ENCODE measurements around the gene PEX16. TPM values are rescaled to one million over a fixed set of nuclear protein-coding genes. Genes with fewer than 3 reads are reported as not detected.
A peak's percentile ranks its signal among the peaks of the same experiment; 100 is the strongest.

Gene PEX16
- total RNA-seq, 1 donor from 2014 or later = 22.6 TPM

DNA sequence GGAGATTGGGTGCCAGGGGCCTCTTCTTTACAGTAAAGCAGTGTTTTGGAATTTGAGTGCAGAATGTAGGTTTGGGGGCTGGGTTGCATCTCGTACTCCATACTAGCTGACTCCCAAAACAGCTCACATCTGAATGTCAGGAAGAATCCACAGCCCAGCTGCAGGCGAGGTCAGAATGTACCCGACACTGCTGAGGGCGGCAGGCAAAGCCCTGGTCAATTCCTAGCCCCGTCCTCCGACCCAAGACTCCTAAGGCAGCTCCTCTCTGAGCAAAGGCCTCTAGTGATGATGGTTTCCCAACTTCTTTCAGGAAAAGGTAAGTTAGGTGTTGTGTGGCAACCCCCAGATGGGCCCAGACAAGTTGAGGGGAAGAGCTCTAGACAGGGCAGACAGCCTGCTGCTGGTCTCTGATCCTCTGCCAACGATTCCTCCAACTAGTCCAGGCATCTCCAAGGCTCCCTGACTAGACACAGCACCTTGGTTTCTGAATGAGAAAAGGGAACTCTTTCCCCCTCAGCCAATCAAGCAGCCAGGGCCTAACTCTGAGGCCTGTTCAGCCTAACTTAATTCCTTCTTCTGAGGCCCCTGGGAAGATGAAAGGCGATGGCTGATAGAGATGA lies 13.4 kb upstream of the PEX16 start:
- peak; percentile 75 for ATAC-seq

DNA sequence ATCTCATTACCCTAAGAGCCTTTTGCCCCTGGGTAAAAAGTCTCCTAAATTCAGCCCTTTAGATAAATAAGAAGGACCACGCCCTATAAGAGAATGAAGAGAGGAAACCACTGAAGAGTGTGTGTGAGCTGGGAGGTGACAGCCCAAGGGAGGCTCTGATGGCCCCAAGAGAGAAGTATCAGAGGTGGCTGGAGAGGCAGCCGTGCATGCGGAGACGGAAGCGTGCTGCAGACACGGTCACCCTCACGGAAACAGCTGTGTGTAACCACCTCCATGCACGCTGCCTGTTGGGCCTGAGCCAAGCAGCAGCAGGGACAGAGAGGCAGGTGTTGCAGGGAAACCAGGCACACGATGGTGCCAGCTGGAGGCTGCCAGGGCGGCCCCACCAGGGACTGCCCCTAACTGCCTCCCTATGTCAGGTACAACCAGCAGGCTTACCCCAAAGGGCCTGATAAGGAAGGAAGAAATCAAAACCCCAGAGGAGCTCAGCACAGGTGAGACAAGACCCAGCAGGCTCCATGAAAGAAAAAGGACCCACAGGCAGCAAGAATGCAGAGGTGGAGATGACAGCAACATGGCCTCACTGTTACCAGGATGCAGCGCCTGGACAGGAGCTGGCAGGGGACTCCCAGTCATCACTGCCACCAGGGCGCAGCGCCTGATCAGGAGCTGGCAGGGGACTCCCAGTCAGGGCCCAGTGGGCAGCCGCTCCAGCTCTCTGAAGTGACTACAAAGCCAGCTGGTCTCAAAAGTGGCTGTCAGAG lies 12.5 kb upstream of the PEX16 start:
- ATAC-seq = peak; percentile 57

DNA sequence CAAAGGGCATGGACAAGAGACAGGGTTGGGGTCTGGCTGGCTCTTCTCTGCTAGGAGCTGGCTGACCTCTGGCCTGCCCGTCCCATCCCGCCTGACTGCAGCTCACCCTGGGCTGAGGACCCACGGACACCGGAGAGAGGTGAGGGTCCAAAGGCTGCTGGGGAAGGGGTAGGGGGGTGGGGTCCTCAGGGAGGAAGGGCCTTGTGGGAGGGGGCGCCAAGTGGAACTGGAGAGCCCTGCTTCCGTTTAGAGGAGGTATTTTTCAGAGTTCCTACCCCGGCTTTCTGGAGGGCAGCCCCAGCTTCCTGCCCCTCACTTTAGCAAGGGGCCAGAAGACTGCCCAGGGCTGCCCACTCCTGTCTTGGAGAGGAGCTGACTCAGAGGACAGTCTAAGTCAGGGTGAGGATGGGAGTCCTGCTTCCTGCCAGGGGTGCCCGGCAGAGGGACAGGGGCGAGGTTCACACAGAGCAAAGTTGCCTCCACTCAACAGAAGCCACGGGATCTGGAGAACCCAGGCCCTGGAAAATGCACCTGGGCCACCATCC lies 11.9 kb upstream of the PEX16 start:
- peak; percentile 1 for ATAC-seq

DNA sequence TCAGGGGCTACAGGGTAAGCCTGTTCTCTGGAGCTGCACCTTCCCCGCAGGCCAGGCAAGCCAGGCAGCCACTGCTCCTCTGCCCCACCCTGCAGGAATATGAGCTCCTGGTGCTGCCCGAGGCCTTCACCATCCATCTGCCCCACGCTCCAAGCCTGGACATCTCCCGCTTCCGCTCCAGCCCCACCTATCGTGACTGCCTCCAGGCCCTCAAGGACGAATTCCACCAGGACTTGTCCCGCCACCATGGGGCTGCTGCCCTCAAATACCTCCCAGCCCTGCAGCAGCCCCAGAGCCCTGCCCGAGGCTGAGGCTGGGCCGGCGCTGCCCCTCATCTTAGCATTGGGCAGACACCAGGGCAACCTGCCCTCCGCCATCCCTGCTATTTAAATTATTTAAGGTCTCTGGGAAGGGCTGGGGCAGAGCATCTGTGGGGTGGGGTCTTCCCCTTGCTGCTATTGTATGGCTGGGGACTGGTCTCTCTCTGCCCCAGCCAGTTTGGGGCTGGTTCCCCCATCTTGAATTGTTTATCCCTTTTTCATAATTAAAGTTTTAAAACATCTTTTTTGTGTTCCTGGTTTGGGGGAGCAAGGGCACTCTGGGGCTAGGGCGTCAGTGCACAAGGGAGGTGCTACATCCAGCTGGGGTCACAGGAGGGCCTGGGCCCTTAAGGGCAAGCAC lies 11.0 kb upstream of the PEX16 start:
- ATAC-seq = no peak

DNA sequence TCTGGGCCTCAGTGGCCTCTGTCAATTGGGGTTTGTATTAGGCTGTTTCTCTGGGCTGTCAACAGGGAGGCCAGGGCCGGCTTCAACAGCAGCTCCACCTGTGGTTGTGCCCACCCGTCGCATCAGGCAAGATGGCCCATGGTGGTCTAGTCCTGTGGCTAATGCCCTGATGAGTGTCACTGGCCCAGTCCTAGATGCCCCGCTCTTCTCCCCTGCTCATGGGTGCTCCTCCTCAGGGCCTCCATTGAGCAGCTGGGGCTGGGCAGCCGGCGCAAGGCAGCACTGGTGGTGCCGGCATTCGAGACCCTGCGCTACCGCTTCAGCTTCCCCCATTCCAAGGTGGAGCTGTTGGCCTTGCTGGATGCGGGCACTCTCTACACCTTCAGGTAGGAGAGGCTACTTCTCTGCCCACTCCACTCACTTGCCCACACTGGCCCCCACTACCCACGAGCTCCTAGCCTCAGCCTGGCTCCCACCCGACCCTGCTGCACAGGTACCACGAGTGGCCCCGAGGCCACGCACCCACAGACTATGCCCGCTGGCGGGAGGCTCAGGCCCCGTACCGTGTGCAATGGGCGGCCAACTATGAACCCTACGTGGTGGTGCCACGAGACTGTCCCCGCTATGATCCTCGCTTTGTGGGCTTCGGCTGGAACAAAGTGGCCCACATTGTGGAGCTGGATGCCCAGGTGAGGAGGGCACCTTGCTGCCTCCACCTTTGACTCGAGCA lies 10.2 kb upstream of the PEX16 start:
- ATAC-seq = no peak

DNA sequence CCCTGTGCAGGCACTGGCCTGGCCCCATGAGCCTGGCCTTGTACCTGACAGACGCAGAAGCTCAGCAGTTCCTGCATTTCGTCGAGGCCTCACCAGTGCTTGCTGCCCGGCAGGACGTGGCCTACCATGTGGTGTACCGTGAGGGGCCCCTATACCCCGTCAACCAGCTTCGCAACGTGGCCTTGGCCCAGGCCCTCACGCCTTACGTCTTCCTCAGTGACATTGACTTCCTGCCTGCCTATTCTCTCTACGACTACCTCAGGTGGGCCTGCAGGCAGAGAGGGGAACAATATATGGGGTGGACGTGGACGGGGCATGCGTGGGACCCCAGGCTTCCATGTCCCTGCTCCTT lies 9.6 kb upstream of the PEX16 start:
- no peak for ATAC-seq

DNA sequence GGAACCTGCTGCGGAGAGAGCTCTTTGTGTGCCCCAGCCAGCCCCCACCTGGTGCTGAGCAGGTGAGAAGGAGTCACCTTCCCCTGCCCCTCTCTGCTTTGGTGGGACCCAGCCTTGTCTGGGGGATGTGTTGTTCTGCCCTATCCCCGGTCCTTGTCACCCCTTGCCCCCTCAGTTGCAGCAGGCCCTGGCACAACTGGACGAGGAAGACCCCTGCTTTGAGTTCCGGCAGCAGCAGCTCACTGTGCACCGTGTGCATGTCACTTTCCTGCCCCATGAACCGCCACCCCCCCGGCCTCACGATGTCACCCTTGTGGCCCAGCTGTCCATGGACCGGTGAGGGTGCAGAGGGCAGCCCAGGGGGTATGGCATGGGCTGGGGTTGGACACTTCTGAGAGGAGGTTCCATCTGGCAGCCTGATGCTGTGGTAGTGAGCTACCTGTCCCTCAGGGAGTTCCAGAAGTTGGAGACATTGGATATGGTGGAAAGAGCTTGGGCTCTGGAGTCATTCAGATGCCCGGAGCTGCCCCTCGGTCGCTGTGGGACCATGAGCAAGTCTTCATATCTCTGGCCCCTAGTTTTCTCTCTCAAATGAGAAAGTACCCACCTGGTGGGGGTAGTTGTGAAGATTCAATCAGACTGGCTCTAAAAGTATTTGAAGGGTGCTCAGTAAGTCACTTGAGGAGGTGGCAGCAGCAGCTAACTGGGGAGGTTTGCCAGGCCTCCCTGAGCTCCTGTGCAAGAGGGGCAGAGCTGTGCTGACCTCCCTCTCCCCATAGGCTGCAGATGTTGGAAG lies 9.1 kb upstream of the PEX16 start:
- ATAC-seq = no peak

DNA sequence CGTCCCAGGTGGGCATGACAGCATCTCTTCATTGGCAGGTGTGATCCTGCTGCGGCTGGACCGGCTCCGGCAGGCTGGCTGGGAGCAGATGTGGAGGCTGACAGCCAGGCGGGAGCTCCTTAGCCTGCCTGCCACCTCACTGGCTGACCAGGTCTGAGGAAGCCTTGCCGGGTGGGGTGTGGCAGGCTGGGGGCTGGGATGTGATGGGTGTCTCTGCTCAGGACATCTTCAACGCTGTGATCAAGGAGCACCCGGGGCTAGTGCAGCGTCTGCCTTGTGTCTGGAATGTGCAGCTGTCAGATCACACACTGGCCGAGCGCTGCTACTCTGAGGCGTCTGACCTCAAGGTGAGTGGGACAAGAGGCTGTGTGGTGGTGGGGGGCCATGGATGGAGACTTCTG lies 8.3 kb upstream of the PEX16 start:
- ATAC-seq = no peak

DNA sequence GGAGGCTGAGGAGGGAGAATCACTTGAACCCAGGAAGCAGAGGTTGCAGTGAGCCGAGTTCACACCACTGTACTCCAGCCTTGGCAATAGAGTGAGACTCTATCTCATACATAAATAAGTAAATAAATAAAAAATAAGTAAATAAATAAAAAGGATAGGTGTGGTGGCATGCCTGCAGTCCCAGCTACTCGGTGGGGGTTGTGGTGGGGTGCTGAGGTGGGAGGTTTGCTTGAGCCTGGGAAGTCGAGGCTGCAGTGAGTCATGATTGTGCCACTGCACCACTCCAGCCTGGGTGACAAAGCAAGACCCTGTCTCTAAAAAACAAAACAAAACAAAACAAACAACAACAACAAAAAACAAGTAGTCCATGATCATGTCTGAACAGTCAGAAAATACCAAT lies 7.9 kb upstream of the PEX16 start:
- ATAC-seq = no peak

DNA sequence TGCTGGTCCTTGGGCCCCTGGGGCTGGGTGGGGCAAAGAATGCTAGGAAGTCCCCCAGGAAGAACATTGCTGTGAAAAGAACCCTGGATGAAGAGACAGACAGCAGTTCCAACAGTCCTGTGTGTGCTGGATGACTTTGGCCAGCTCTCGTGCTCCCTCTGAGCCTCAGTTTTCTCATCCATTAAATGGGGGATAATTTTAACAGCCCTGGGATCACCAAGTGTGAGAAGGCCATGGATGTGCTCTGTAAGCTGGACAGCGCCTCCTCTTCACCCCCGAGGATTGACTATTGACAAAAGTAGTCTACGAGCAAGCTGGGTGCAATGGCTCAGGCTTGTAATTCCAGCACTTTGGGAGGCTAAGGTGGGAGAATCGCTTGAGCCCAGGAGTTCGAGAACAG lies 7.2 kb upstream of the PEX16 start:
- ATAC-seq = no peak

DNA sequence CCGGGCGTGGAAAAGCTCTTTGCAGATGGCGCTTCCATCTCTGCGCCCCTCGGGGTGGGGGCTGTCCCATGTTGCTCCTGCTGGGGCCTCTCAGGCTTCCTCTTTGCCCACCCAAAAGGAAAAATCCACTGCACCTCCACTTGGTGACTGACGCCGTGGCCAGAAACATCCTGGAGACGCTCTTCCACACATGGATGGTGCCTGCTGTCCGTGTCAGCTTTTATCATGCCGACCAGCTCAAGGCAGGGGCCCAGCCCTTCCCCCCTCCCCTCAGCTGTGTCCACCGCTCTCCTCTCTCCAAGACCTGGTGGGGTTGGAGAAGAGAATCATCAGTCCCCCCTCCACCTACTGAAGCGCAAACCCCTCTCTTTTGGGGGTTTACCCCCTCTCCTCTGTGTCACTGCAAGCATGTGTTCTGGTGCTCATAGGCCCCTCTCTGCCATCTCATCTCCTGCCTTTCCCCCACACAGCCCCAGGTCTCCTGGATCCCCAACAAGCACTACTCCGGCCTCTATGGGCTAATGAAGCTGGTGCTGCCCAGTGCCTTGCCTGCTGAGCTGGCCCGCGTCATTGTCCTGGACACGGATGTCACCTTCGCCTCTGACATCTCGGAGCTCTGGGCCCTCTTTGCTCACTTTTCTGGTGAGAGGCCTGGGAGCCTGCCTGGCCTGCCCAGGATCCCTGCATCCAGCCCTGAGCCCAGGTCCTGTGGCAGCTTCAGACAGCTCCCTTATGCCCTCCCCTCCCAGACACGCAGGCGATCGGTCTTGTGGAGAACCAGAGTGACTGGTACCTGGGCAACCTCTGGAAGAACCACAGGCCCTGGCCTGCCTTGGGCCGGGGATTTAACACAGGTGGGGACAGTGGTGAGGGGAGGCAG lies 6.6 kb upstream of the PEX16 start:
- ATAC-seq = no peak

DNA sequence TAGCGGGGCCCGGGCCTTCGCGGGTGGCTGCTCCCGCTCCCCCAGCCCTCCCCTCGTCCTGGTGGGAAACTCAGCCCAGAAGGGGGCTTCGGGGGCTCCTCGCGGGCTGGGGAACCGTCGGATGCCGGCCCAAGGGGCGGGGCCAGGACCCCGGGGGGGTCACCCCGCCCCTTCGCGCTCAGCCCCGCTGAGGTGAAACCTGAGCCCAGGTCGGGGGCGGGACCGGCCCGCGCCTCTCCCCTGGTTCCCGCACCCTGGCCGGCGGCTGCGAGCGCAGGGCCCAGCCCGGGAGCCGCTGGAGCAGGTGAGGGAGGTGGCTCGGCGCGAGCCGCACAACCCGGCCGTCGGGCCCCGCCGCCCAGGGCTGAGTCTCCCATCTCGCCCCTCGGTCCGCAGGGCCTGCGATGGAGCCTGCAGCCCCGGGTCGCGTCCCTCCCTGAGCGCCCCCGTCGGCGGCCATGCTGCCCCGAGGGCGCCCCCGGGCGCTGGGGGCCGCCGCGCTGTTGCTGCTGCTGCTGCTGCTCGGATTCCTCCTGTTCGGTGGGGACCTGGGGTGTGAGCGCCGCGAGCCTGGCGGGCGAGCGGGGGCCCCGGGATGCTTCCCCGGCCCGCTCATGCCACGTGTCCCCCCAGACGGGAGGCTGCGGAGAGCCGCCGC lies 4.9 kb upstream of the PEX16 start, which contains the start of gene LARGE2:
TSS of gene LARGE2 (plus strand) at position 232 of the 658 bp plus-strand sequence. CDS start at position 459, 227 bp downstream.
- ATAC-seq = peak; percentile 53

DNA sequence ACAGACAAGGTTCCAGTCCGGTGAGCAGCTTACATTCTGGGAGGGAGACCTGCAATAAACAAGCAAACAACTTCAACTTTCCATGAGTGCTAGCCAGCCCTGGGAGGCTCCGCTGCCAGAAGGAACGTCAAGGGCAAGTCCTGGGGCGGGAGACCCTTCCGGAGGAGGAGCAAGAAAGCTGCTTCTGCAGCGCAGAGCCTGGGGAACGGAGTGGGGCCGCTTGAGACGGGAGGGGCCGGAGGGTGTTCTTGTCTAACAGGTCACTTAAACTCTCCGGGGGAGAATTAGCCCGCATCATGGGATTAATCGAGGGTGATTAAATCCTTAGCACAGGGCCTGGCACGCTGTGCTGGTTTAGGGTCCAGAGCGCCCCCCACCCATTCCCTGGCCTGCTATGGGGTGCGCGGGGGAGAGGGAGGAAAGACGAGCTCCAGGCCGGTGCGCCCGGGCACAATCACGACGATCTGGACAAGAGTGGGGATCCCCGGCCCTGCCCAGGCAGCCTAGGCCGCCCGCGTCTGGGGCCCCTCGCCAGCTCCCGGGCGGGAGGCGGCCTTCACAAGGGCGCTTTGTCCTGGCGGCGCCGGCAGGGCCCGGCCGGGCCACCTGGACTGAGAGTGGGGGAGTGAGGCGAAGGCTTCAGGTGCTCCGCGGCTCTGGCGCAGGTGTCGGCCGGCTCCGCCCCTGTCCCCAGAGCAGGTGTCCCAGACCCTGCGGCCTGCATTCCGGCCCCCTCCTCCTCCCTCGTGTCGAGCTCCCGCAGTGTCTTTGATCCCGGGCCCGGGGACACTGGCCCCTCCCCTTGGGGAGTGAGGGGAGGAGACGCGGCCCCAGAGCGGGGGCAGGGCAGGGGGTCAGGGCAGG lies 4.1 kb upstream of the PEX16 start:
- ATAC-seq = peak; percentile 2

DNA sequence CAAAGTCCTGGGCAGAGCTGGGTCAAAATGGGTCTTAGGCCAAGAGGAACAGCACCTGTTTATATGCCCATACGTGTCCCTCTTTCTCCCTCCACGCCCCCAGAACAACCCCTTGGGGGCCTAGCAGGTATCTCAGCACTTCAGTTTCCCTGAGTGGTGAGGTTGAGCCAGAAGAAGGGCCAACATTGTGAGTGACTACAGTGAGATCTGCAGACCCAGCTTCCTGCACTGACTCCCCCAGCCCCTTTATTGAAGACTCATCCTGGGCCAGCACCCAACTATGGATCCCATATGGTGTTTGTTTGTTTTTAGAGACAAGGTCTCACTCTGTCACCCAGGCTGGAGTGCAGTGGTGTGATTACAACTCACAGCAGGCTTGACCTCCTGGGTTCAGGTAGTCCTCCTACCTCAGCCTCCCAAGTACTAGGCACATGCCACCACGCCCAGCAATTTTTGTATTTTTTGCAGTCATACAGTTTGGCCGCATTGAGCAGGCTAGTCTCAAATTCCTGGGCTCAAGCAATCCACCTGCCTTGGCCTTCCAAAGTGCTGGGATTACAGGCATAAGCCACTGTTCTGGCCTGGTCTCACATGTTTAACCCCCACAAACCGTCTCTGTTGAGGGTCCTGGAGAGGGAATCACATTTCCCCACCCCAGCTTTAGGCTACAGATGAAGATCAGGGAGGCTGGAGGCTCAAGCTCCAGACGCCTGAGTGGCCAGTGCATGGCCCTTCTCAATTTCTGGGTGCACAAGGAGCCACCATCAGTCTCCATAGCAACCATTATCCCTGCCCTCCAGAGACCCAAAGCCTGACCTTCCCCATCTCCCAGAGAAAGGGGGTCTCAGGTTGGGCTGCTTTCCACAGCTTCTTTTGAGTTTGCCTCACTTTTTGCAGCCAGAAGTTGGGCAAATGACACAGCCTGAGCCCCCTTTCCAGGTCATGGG lies 3.1 kb upstream of the PEX16 start:
- ATAC-seq = no peak

DNA sequence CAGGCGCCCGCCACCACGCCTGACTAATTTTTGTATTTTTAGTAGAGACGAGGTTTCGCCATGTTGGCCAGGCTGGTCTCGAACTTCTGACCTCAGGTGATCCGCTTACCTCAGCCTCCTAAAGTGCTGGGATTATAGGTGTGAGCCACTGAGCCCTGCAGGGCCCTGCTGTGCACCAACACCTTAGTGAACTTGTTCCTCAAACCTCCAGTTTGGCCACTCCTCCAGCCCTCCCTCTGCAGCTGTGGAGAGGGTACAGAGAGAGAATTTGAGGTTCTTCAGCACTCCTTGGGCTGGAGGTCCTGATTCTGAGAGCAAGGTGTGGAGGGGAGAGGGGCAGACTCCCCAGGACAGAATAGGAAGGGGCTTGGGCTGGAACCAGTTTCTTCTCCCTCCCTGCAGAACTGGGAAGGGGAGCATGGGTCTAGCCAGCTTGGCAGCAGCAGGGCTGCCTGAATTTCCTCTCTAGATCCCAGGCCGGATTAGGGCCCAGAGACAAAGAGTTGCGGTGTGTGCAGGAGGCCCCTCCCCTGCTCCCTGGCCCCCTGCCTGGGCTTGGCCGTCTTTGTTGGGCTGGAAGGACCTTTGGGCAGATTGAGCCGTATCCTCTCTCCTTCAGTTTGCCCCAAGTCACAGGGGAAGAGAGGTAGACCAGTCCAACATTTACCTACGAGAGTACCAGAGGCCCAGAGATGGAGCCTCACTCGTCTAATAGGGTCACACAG lies 2.3 kb upstream of the PEX16 start:
- no peak for ATAC-seq

DNA sequence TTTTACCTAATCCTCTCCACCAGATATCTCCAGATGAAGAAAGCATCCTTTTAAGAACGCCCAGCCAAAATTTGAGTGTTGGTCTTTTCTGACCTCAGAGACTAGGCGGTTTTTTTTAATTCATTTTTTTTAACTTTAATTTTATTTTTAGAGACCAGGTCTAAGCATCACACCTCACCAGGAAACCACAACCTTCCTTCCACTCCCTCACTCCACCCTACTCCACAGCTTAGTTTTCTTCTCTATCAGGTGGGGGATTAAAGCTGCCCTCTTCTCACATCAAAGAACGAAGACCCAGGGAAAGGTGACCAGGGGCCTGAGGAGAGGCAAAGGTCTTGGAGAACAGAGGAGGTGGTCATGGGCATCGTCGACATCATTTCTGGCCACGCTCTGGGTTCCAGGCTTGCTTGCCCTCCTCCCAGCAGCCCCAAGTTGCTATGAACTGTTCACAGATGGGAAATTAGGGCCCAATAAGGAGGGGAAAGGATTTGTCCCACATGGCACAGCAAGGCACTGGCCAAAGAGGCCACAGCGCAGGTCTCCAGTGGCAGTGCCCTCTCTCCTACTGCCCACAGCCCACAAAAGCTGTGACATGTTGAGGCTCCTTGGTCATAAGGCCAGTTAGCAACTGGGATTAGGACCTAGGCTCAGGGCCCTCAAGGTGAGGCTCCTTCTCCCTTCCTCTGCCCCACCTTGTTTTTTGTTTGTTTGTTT lies 1.4 kb upstream of the PEX16 start:
- no peak for ATAC-seq
